ENCODE results near the gene ATG16L2. TPM values are rescaled to one million over a fixed set of nuclear protein-coding genes. Genes with fewer than 3 reads are reported as not detected.

ATG16L2 gene
- polyA plus RNA-seq, 1 donor from 2014 or later = 9.4 TPM

DNA sequence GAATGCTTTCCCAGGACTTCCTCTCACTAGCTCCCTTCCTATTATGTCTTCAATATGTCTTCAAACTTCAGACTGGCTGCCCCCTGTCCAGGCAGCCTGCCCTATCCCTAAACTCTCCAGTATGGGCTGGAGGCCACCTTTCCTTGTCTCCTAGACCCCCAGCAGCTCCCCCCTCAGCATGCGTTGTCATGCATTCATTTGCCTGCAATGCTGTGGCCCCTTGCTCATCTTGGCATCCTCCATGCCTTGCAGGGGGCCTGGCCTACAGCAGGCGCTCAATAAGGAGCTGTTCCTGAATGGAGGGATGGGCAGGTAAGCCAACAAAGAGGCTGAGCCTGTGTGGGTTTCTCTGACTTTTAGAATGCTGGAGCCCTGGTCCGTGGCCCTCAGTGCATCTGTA, 45.6 kb upstream of the ATG16L2 start:
- H3K9me3 ChIP-seq (ENCODE audit: low read length) = no peaks in the 10 kb centered on the region
- no peak overlapping the region for H2AFZ ChIP-seq (ENCODE audit: low read depth, low read length)
- H3K27ac ChIP-seq (ENCODE audit: low read length) = no peak overlapping the region
- no peaks in the 10 kb centered on the region for H3K79me2 ChIP-seq (replicated peaks; ENCODE audit: insufficient read depth, low read length)
- H3K4me2 ChIP-seq (ENCODE audit: low read length) = no peak overlapping the region
- no peaks in the 10 kb centered on the region for H3K36me3 ChIP-seq (ENCODE audit: insufficient read depth, low read length)
- H3K9ac ChIP-seq (ENCODE audit: low read length) = no peak overlapping the region
- H3K9me2 ChIP-seq (ENCODE audit: insufficient read depth, low read length) = no peaks in the 10 kb centered on the region
- H4K20me1 ChIP-seq (ENCODE audit: insufficient read depth) = no peaks in the 10 kb centered on the region
- H3F3A ChIP-seq (ENCODE audit: insufficient read depth, low read length, poor library complexity, severe bottlenecking) = no peaks in the 10 kb centered on the region
- H3K27me3 ChIP-seq (ENCODE audit: insufficient read depth, low read depth, low read length) = no peaks in the 10 kb centered on the region
- TF ChIP-seq TAF1 (IDR thresholded peaks at IDR 0.05; ENCODE audit: low read depth) (no peak), SMC3 (conservative IDR thresholded peaks at IDR 0.05; ENCODE audit: poor library complexity) (no peak), POLR2AphosphoS5 (IDR thresholded peaks at IDR 0.05) (no peak), EZH2 (IDR thresholded peaks at IDR 0.05; ENCODE audit: borderline replicate concordance, insufficient read depth, low read length, poor library complexity, severe bottlenecking) (no peak), EP300 (conservative IDR thresholded peaks at IDR 0.05; ENCODE audit: poor library complexity, severe bottlenecking) (no peak), MXI1 (conservative IDR thresholded peaks at IDR 0.05; ENCODE audit: poor library complexity, severe bottlenecking) (no peak), RAD21 (conservative IDR thresholded peaks at IDR 0.05) (no peak)
- TF ChIP-seq, protein P1, sequence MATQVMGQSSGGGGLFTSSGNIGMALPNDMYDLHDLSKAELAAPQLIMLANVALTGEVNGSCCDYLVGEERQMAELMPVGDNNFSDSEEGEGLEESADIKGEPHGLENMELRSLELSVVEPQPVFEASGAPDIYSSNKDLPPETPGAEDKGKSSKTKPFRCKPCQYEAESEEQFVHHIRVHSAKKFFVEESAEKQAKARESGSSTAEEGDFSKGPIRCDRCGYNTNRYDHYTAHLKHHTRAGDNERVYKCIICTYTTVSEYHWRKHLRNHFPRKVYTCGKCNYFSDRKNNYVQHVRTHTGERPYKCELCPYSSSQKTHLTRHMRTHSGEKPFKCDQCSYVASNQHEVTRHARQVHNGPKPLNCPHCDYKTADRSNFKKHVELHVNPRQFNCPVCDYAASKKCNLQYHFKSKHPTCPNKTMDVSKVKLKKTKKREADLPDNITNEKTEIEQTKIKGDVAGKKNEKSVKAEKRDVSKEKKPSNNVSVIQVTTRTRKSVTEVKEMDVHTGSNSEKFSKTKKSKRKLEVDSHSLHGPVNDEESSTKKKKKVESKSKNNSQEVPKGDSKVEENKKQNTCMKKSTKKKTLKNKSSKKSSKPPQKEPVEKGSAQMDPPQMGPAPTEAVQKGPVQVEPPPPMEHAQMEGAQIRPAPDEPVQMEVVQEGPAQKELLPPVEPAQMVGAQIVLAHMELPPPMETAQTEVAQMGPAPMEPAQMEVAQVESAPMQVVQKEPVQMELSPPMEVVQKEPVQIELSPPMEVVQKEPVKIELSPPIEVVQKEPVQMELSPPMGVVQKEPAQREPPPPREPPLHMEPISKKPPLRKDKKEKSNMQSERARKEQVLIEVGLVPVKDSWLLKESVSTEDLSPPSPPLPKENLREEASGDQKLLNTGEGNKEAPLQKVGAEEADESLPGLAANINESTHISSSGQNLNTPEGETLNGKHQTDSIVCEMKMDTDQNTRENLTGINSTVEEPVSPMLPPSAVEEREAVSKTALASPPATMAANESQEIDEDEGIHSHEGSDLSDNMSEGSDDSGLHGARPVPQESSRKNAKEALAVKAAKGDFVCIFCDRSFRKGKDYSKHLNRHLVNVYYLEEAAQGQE (IDR thresholded peaks at IDR 0.05; ENCODE audit: borderline replicate concordance) = no peak
- TF ChIP-seq, protein P2, sequence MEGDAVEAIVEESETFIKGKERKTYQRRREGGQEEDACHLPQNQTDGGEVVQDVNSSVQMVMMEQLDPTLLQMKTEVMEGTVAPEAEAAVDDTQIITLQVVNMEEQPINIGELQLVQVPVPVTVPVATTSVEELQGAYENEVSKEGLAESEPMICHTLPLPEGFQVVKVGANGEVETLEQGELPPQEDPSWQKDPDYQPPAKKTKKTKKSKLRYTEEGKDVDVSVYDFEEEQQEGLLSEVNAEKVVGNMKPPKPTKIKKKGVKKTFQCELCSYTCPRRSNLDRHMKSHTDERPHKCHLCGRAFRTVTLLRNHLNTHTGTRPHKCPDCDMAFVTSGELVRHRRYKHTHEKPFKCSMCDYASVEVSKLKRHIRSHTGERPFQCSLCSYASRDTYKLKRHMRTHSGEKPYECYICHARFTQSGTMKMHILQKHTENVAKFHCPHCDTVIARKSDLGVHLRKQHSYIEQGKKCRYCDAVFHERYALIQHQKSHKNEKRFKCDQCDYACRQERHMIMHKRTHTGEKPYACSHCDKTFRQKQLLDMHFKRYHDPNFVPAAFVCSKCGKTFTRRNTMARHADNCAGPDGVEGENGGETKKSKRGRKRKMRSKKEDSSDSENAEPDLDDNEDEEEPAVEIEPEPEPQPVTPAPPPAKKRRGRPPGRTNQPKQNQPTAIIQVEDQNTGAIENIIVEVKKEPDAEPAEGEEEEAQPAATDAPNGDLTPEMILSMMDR (IDR thresholded peaks at IDR 0.05; ENCODE audit: poor library complexity, severe bottlenecking) = no peak
- H3K4me3 ChIP-seq (ENCODE audit: low read length) = no peak overlapping the region

DNA sequence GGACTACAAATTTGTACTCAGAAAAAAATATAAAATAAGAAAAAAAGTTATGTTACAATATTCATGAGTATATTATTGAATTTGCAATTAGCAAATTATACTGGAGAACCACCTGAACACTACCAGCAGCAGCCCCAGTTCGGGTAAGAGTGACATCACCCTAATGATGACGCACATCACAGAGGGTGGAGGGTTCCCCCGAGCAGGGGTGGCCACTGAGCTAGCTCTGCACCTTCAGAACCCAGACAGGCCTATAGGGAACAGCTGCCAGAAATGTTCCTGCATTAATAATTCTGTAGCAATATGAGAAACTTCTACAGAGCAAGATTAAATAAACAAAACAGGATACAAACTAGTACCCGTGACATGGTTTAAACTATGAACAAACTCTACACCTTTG, 44.5 kb upstream of the ATG16L2 start:
- no peaks in the 10 kb centered on the region for H3K9me3 ChIP-seq (ENCODE audit: low read length)
- H3K9ac ChIP-seq (ENCODE audit: low read length) = no peak overlapping the region
- H3K4me3 ChIP-seq (ENCODE audit: low read length) = no peak overlapping the region
- no peak overlapping the region for H2AFZ ChIP-seq (ENCODE audit: low read depth, low read length)
- no peaks in the 10 kb centered on the region for H3K9me2 ChIP-seq (ENCODE audit: insufficient read depth, low read length)
- TF ChIP-seq SMC3 (conservative IDR thresholded peaks at IDR 0.05; ENCODE audit: poor library complexity) (no peak), MXI1 (conservative IDR thresholded peaks at IDR 0.05; ENCODE audit: poor library complexity, severe bottlenecking) (no peak), EP300 (conservative IDR thresholded peaks at IDR 0.05; ENCODE audit: poor library complexity, severe bottlenecking) (no peak), RAD21 (conservative IDR thresholded peaks at IDR 0.05) (no peak), EZH2 (IDR thresholded peaks at IDR 0.05; ENCODE audit: borderline replicate concordance, insufficient read depth, low read length, poor library complexity, severe bottlenecking) (no peak), POLR2AphosphoS5 (IDR thresholded peaks at IDR 0.05) (no peak), TAF1 (IDR thresholded peaks at IDR 0.05; ENCODE audit: low read depth) (no peak)
- TF ChIP-seq, protein P2 (IDR thresholded peaks at IDR 0.05; ENCODE audit: poor library complexity, severe bottlenecking) = no peak
- TF ChIP-seq, protein P1 (IDR thresholded peaks at IDR 0.05; ENCODE audit: borderline replicate concordance) = no peak
- no peaks in the 10 kb centered on the region for H3K36me3 ChIP-seq (ENCODE audit: insufficient read depth, low read length)
- H3K27me3 ChIP-seq (ENCODE audit: insufficient read depth, low read depth, low read length) = no peaks in the 10 kb centered on the region
- H3K27ac ChIP-seq (ENCODE audit: low read length) = no peak overlapping the region
- H3K79me2 ChIP-seq (replicated peaks; ENCODE audit: insufficient read depth, low read length) = no peaks in the 10 kb centered on the region
- H3F3A ChIP-seq (ENCODE audit: insufficient read depth, low read length, poor library complexity, severe bottlenecking) = no peaks in the 10 kb centered on the region
- no peaks in the 10 kb centered on the region for H4K20me1 ChIP-seq (ENCODE audit: insufficient read depth)
- no peak overlapping the region for H3K4me2 ChIP-seq (ENCODE audit: low read length)
